DND-41 (cell line): ENCODE results near the gene ACTL10.

Experiments
- ATAC-seq: fragments of 200-7000 bp; cut with Tn5 transposase; 3 replicates; pipeline ENCODE4 v1.9.1; 2021; ENCODE audit warnings: low read depth; ENCODE audit not compliant: insufficient read depth
- DNase-seq: peaks from one replicate; pipeline ENCODE4 v3.0.0-alpha.2; 2020
- H2AFZ ChIP-seq: 2 replicates; pipeline ENCODE4 v1.6.0; 2012; ENCODE audit warnings: low read depth, low read length
- H3K27ac ChIP-seq: 2 replicates; pipeline ENCODE4 v1.5.1; 2012; ENCODE audit warnings: low read length, inconsistent platforms
- H3K27me3 ChIP-seq: fragments of 200-600 bp; sonication (generic); 2 replicates; pipeline ENCODE4 v1.6.0; 2012; ENCODE audit warnings: low read length, mild to moderate bottlenecking, inconsistent platforms; ENCODE audit not compliant: insufficient read depth, poor library complexity
- H3K36me3 ChIP-seq: 2 replicates; pipeline ENCODE4 v1.5.1; 2012; ENCODE audit warnings: low read length, inconsistent platforms; ENCODE audit not compliant: insufficient read depth
- H3K4me1 ChIP-seq: 2 replicates; pipeline ENCODE4 v1.5.1; 2012; ENCODE audit warnings: mild to moderate bottlenecking, low read length; ENCODE audit not compliant: insufficient read depth
- H3K4me2 ChIP-seq: 2 replicates; pipeline ENCODE4 v1.6.0; 2012; ENCODE audit warnings: mild to moderate bottlenecking, moderate library complexity, low read length, inconsistent platforms; ENCODE audit not compliant: insufficient read depth
- H3K4me3 ChIP-seq, 2 experiments: fragments of 200-600 bp in 1 of 2; shearing (Covaris generic) in 1 of 2; 2 replicates each; pipeline ENCODE4 v1.5.1; 2012 to 2016; ENCODE audit warnings: inconsistent platforms in 2 of 2, low read length in 2 of 2, mild to moderate bottlenecking in 2 of 2, low read depth in 1 of 2, moderate library complexity in 1 of 2
- H3K79me2 ChIP-seq: 2 replicates; pipeline ENCODE4 v1.6.0; 2012; ENCODE audit warnings: low read length, inconsistent platforms; ENCODE audit not compliant: insufficient read depth
- H3K9ac ChIP-seq: 2 replicates; pipeline ENCODE4 v1.6.0; 2012; ENCODE audit warnings: low read depth, mild to moderate bottlenecking, inconsistent platforms, low read length, moderate library complexity
- H3K9me3 ChIP-seq: 2 replicates; pipeline ENCODE4 v1.5.1; 2012; ENCODE audit warnings: low read length, moderate library complexity, mild to moderate bottlenecking, inconsistent platforms; ENCODE audit not compliant: insufficient read depth, severe bottlenecking
- H4K20me1 ChIP-seq: 2 replicates; pipeline ENCODE4 v1.6.0; 2012; ENCODE audit warnings: low read length; ENCODE audit not compliant: insufficient read depth
- EZH2 ChIP-seq: IDR thresholded peaks from 3 replicates; pipeline ENCODE4 v1.6.1; 2012; ENCODE audit warnings: borderline replicate concordance, low read depth, mild to moderate bottlenecking, moderate library complexity, low read length, inconsistent platforms; ENCODE audit not compliant: severe bottlenecking
- TF ChIP-seq, protein P1 (sequence below): IDR thresholded peaks from 2 replicates; pipeline ENCODE4 v1.5.1; 2012; ENCODE audit warnings: borderline replicate concordance, low read length, moderate library complexity, mild to moderate bottlenecking; ENCODE audit not compliant: poor library complexity, severe bottlenecking; ENCODE audit errors: extremely low read depth

Gene ACTL10

DNA sequence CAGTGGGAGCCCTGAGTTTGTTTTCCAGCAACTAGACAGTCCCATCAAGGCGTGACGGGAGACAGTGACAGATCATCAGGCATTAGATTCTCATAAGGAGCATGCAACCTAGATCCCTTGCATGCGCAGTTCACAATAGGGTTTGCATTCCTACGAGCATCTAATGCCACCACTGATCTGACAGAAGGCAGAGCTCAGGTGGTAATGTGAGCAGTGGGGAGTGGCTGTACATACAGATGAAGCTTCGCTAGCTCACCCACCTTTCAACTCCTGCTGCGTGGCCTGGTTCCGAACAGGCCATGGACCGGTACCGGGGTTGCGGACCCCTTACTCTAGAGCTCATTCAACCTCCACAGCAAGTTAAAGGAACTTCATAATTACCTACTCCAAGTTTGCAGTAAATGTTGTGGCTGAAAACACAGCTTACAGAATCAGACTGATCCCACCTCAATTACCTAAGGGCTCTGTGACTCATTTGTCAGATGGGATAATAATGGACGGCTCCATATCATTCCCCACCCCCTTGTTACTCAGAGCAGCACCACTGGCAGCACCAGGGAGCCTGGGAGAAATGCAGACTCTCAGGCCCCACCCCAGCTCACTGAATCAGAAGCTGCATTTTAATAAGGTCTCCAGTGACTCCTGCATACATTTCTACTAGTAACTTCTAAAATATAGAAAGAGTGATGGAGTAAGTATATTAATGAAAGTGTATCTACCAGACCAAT, 37.6 kb downstream of the ACTL10 start:
- Histone ChIP-seq H3K9ac (no peak overlapping the region), H3K27me3 (no peaks in the 10 kb centered on the region), H3K27ac (no peak overlapping the region), H3K4me3 (no peak overlapping the region), H2AFZ (no peak overlapping the region), H3K79me2 (no peaks in the 10 kb centered on the region), H3K9me3 (no peaks in the 10 kb centered on the region), H3K36me3 (peaks cover 19% of the 10 kb centered on the region), H4K20me1 (no peaks in the 10 kb centered on the region), H3K4me1 (no peaks in the 10 kb centered on the region), H3K4me2 (no peak overlapping the region)
- DNase-seq, result no peak
- ATAC-seq, result no peak
- TF ChIP-seq, protein P1, sequence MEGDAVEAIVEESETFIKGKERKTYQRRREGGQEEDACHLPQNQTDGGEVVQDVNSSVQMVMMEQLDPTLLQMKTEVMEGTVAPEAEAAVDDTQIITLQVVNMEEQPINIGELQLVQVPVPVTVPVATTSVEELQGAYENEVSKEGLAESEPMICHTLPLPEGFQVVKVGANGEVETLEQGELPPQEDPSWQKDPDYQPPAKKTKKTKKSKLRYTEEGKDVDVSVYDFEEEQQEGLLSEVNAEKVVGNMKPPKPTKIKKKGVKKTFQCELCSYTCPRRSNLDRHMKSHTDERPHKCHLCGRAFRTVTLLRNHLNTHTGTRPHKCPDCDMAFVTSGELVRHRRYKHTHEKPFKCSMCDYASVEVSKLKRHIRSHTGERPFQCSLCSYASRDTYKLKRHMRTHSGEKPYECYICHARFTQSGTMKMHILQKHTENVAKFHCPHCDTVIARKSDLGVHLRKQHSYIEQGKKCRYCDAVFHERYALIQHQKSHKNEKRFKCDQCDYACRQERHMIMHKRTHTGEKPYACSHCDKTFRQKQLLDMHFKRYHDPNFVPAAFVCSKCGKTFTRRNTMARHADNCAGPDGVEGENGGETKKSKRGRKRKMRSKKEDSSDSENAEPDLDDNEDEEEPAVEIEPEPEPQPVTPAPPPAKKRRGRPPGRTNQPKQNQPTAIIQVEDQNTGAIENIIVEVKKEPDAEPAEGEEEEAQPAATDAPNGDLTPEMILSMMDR, result no peak

DNA sequence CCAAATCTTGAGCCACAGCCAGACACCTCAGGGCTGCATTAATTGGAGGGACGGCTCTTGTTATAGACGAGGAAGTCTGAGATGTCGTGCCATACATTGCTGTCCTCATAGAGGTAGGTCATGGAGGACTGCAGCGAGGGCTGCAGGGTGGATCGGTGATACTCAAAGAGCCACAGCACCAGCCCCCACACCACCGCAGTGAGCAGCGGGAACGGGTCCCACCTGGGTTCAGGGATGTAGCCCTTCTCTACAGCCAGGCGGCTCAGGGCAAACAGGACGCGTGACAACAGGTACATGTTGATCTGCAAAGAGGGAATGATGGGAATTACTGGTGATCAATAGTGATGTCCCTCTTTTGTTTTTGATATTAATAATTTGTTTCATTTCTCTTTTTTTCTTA, 40.9 kb downstream of the ACTL10 start:
- Histone ChIP-seq H3K9ac (no peak overlapping the region), H3K4me1 (no peaks in the 10 kb centered on the region), H3K9me3 (no peaks in the 10 kb centered on the region), H4K20me1 (no peaks in the 10 kb centered on the region), H2AFZ (no peak overlapping the region), H3K79me2 (no peaks in the 10 kb centered on the region), H3K36me3 (peaks cover 35% of the 10 kb centered on the region), H3K4me3 (no peak overlapping the region), H3K27ac (no peak overlapping the region), H3K27me3 (no peaks in the 10 kb centered on the region), H3K4me2 (no peak overlapping the region)
- TF ChIP-seq, protein P1, result no peak
- no peak for TF ChIP-seq EZH2
- ATAC-seq, result no peak
- DNase-seq, result no peak

- H3K9me3 ChIP-seq, result no peaks in the 10 kb centered on the region
- no peaks in the 10 kb centered on the region for H3K4me1 ChIP-seq
- no peaks in the 10 kb centered on the region for H3K27me3 ChIP-seq
- no peak overlapping the region for H2AFZ ChIP-seq
- H3K9ac ChIP-seq, result no peak overlapping the region
- H4K20me1 ChIP-seq, result no peaks in the 10 kb centered on the region
- peaks cover 44% of the 10 kb centered on the region for H3K36me3 ChIP-seq
- no peak overlapping the region for H3K27ac ChIP-seq
- H3K4me3 ChIP-seq, result no peak overlapping the region
- TF ChIP-seq EZH2, result no peak
- TF ChIP-seq, protein P1, result no peak
- H3K79me2 ChIP-seq, result no peaks in the 10 kb centered on the region
- ATAC-seq (no peak), DNase-seq (no peak)
- H3K4me2 ChIP-seq, result no peak overlapping the region
Measured at GRCh38 chr20:33709398-33709797, 42.7 kb downstream of the ACTL10 start.

DNA sequence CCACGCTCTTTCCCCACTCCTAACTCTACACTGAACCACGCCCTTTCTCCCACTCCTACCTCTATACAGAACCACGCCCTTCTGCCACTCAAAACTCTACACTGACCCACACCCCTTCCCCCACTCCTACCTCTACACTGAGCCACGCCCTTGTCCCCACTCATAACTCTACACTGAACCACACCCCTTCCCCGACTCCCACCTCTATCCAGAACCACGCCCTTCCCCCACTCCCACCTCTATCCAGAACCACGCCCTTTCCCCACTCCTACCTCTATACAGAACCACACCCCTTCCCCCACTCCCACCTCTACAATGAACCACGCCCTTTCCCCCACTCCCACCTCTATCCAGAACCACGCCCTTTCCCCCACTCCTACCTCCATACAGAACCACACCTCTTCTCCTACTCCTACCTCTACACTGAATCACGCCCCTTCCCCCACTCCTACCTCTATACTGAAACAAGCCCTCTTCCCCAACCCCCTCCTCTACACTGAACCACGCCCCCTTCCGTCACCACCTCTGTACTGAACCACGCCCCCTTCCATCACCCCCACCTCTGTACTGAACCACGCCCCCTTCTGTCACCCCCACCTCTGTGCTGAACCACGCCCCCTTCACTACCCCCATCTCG, 43.3 kb downstream of the ACTL10 start:
- Histone ChIP-seq H3K9ac (no peak overlapping the region), H4K20me1 (no peaks in the 10 kb centered on the region), H3K36me3 (peaks cover 43% of the 10 kb centered on the region), H2AFZ (no peak overlapping the region), H3K4me2 (no peak overlapping the region), H3K4me3 (no peak overlapping the region), H3K9me3 (no peaks in the 10 kb centered on the region), H3K27me3 (no peaks in the 10 kb centered on the region), H3K4me1 (no peaks in the 10 kb centered on the region), H3K79me2 (no peaks in the 10 kb centered on the region), H3K27ac (no peak overlapping the region)
- no peak for DNase-seq
- TF ChIP-seq, protein P1, result no peak
- TF ChIP-seq EZH2, result no peak
- ATAC-seq, result no peak
